ENCODE results near the gene JADE2.

JADE2 gene

GRCh38 chr5:134577796-134578577, 52.5 kb downstream of the JADE2 start:
- FAIRE-seq, result peak; percentile 94
- TF ChIP-seq POLR2A (IDR thresholded peaks at IDR 0.05; ENCODE audit: low read depth, low read length) (no peak), TAF1 (IDR thresholded peaks at IDR 0.05; ENCODE audit: borderline replicate concordance, low read depth, low read length) (no peak), POLR2AphosphoS5 (IDR thresholded peaks at IDR 0.05; ENCODE audit: low read depth, low read length) (no peak)
- DNase-seq (ENCODE audit: insufficient read length), result peak; percentile 79

GRCh38 chr5:134578578-134579283, 53.3 kb downstream of the JADE2 start:
- no peak for FAIRE-seq
- no peak for TF ChIP-seq TAF1 (IDR thresholded peaks at IDR 0.05; ENCODE audit: borderline replicate concordance, low read depth, low read length)
- TF ChIP-seq POLR2A (IDR thresholded peaks at IDR 0.05; ENCODE audit: low read depth, low read length), result no peak
- no peak for TF ChIP-seq POLR2AphosphoS5 (IDR thresholded peaks at IDR 0.05; ENCODE audit: low read depth, low read length)
- DNase-seq (ENCODE audit: insufficient read length), result no peak

GRCh38 chr5:134579284-134579771, 53.9 kb downstream of the JADE2 start:
- no peak for DNase-seq (ENCODE audit: insufficient read length)
- FAIRE-seq, result no peak
- no peak for TF ChIP-seq TAF1 (IDR thresholded peaks at IDR 0.05; ENCODE audit: borderline replicate concordance, low read depth, low read length)
- no peak for TF ChIP-seq POLR2A (IDR thresholded peaks at IDR 0.05; ENCODE audit: low read depth, low read length)
- TF ChIP-seq POLR2AphosphoS5 (IDR thresholded peaks at IDR 0.05; ENCODE audit: low read depth, low read length), result no peak

GRCh38 chr5:134580001-134580460, 54.6 kb downstream of the JADE2 start:
- TF ChIP-seq POLR2AphosphoS5 (IDR thresholded peaks at IDR 0.05; ENCODE audit: low read depth, low read length), result no peak
- TF ChIP-seq TAF1 (IDR thresholded peaks at IDR 0.05; ENCODE audit: borderline replicate concordance, low read depth, low read length), result no peak
- no peak for TF ChIP-seq POLR2A (IDR thresholded peaks at IDR 0.05; ENCODE audit: low read depth, low read length)
- FAIRE-seq (no peak), DNase-seq (ENCODE audit: insufficient read length) (no peak)

- FAIRE-seq, result no peak
- TF ChIP-seq POLR2AphosphoS5 (IDR thresholded peaks at IDR 0.05; ENCODE audit: low read depth, low read length) (no peak), POLR2A (IDR thresholded peaks at IDR 0.05; ENCODE audit: low read depth, low read length) (no peak), TAF1 (IDR thresholded peaks at IDR 0.05; ENCODE audit: borderline replicate concordance, low read depth, low read length) (no peak)
- DNase-seq (ENCODE audit: insufficient read length), result no peak
Observed at GRCh38 chr5:134581241-134581981, 55.9 kb downstream of the JADE2 start.

- FAIRE-seq (no peak), DNase-seq (ENCODE audit: insufficient read length) (no peak)
- no peak for TF ChIP-seq POLR2A (IDR thresholded peaks at IDR 0.05; ENCODE audit: low read depth, low read length)
- no peak for TF ChIP-seq POLR2AphosphoS5 (IDR thresholded peaks at IDR 0.05; ENCODE audit: low read depth, low read length)
- TF ChIP-seq TAF1 (IDR thresholded peaks at IDR 0.05; ENCODE audit: borderline replicate concordance, low read depth, low read length), result no peak
Observed at GRCh38 chr5:134582281-134582680, 56.8 kb downstream of the JADE2 start.

GRCh38 chr5:134582941-134583340, 57.5 kb downstream of the JADE2 start:
- no peak for DNase-seq (ENCODE audit: insufficient read length)
- TF ChIP-seq TAF1 (IDR thresholded peaks at IDR 0.05; ENCODE audit: borderline replicate concordance, low read depth, low read length) (no peak), POLR2AphosphoS5 (IDR thresholded peaks at IDR 0.05; ENCODE audit: low read depth, low read length) (no peak), POLR2A (IDR thresholded peaks at IDR 0.05; ENCODE audit: low read depth, low read length) (no peak)
- no peak for FAIRE-seq

- DNase-seq (ENCODE audit: insufficient read length) (no peak), FAIRE-seq (no peak)
- no peak for TF ChIP-seq POLR2AphosphoS5 (IDR thresholded peaks at IDR 0.05; ENCODE audit: low read depth, low read length)
- TF ChIP-seq TAF1 (IDR thresholded peaks at IDR 0.05; ENCODE audit: borderline replicate concordance, low read depth, low read length), result no peak
- TF ChIP-seq POLR2A (IDR thresholded peaks at IDR 0.05; ENCODE audit: low read depth, low read length), result no peak
Observed at GRCh38 chr5:134583766-134584165, 58.3 kb downstream of the JADE2 start.

GRCh38 chr5:134584662-134585061, 59.2 kb downstream of the JADE2 start:
- FAIRE-seq, result no peak
- TF ChIP-seq POLR2A (IDR thresholded peaks at IDR 0.05; ENCODE audit: low read depth, low read length), result no peak
- TF ChIP-seq POLR2AphosphoS5 (IDR thresholded peaks at IDR 0.05; ENCODE audit: low read depth, low read length), result no peak
- no peak for TF ChIP-seq TAF1 (IDR thresholded peaks at IDR 0.05; ENCODE audit: borderline replicate concordance, low read depth, low read length)
- no peak for DNase-seq (ENCODE audit: insufficient read length)

- DNase-seq (ENCODE audit: insufficient read length) (no peak), FAIRE-seq (no peak)
- no peak for TF ChIP-seq TAF1 (IDR thresholded peaks at IDR 0.05; ENCODE audit: borderline replicate concordance, low read depth, low read length)
- TF ChIP-seq POLR2A (IDR thresholded peaks at IDR 0.05; ENCODE audit: low read depth, low read length), result no peak
- no peak for TF ChIP-seq POLR2AphosphoS5 (IDR thresholded peaks at IDR 0.05; ENCODE audit: low read depth, low read length)
Observed at GRCh38 chr5:134585966-134586365, 60.5 kb downstream of the JADE2 start.

Data from GM12892 (cell line).